Stimulated activated CD4-positive, alpha-beta T cell treated with anti-CD3 and anti-CD28 coated beads, Interleukin-4, amount 100 ng/mL, for 48 hours (primary cell): ENCODE measurements around the gene UVRAG.

Source experiments
- DNase-seq, 2 donors: peaks; one replicate each; pipeline ENCODE4 v3.0.0-alpha.2; 2020; ENCODE audit warnings: low read depth in 2 of 2

UVRAG gene

GRCh38 chr11:76167590-76167989 lies 352.6 kb downstream of the UVRAG start:
- no peak for DNase-seq

- DNase-seq, result no peak
Measured at GRCh38 chr11:76169473-76169896, 354.5 kb downstream of the UVRAG start.

DNA sequence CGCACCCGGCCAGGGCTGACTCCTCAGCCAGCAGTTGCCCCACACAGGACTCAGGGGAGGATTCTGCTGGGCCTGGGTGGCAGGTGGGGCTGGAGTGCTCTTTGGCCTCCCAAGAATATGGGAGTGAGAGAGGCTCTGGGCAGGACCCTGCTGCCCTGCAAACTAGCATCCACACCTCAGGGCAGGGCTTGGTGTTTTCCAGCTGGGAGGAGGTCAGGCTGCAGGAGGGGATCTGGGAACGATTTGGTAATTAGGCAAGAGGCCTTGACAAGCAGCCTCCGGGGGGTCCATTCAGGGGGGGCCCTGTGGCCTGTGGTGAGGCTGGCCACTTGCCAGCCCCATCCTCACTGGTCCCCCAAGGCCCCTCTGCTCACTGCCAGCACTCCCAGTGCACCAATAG lies 355.5 kb downstream of the UVRAG start:
- no peak for DNase-seq

GRCh38 chr11:76172583-76172982 lies 357.6 kb downstream of the UVRAG start:
- DNase-seq, result no peak

GRCh38 chr11:76173663-76174062 lies 358.7 kb downstream of the UVRAG start:
- DNase-seq, result no peak

- no peak for DNase-seq
Measured at GRCh38 chr11:76174330-76174729, 359.3 kb downstream of the UVRAG start.

GRCh38 chr11:76175783-76176182 lies 360.8 kb downstream of the UVRAG start:
- no peak for DNase-seq

DNA sequence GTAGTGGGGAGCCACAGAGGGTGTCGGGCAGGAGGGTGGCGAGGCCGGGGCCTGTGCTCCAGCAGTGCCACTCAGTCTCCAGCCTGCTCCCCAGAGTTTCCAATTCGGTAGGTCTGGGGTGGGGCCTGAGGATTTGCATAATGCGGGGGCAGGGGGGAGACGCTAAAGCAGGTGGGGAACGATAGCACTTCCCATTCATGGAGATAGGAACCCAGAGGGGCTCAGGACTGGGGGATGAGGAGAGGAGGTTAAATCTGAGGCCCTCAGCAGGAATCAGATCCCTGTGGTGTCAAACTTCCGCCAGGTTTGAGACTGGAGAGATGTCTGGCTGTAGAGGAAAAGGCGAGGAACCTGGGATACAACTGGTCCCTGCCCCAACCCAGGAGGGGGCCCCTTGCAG lies 361.5 kb downstream of the UVRAG start:
- no peak for DNase-seq

- no peak for DNase-seq
Measured at GRCh38 chr11:76177250-76177686, 362.3 kb downstream of the UVRAG start.

GRCh38 chr11:76179147-76179546 lies 364.1 kb downstream of the UVRAG start:
- no peak for DNase-seq

GRCh38 chr11:76181371-76181770 lies 366.4 kb downstream of the UVRAG start:
- no peak for DNase-seq

GRCh38 chr11:76184551-76184993 lies 369.6 kb downstream of the UVRAG start:
- DNase-seq, result no peak

GRCh38 chr11:76185511-76185910 lies 370.5 kb downstream of the UVRAG start:
- DNase-seq, result no peak

DNA sequence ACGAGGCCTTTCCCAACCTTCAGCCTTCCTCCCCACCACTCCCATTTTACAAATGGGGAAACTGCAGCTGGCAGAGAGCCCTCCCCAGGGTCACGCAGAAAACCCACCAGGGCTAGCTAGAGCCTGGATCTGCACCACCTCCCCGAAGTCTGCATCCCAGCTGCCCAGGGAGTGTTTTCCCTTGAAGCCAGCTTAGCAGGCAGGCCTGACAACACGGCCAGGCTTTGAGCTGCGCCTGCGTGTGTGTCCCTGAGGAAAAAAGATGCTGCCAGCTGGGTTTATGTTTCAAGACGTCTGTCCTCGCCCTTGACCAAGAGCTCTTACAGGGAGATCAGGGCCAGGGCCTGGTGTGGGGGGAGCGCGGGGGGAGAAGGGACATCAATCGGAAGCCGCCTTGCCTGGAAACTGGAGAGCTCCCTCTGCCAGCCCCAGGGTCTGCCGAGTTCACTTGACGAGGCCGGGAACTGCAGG lies 371.0 kb downstream of the UVRAG start:
- no peak for DNase-seq

DNA sequence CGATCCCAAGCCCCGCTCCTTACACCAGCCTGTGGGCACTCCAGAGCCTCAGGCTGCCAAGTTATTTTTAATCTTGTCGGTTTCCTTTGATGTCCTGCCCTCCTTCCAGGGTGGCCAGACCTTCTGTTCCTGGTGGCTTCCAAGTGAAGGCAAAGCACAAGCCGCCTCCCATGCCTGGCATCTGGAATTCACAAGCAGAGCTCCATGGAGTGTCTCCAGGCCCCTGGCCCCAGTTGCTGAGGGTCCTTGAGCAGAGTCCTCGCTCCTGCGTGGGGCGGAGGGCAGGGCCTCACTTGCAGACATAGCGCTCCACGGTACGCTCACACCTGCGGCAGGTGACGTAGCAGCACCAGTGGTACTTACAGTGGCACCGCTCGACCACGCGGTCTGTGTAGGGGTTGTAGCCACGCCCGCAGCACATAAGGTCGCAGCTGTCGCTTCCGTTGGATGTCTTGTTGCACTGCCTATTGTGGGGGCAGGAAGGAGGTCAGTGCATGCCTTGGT lies 371.8 kb downstream of the UVRAG start:
- DNase-seq, result no peak

DNA sequence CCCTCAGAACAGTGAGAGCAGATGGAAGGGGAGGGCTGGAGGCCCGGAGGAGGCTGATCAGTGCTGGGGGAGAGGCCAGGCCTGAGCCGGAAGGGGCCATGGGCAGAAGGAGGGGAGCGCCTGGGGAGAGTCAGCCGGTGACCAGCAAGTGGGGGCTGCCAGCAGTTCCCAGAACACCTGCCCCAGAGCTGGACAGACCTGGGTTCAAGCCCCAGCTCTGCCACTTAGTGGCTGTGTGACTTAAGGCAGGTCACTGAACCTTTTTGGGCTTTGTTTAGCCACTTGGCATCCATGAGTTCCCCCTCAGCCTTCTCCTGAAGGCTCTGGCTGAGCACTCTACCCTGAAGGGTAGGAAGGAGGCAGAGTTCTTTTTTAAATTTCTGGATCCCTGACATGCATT lies 373.9 kb downstream of the UVRAG start:
- DNase-seq, result no peak

GRCh38 chr11:76189682-76190081 lies 374.7 kb downstream of the UVRAG start:
- no peak for DNase-seq

GRCh38 chr11:76190376-76190775 lies 375.4 kb downstream of the UVRAG start:
- DNase-seq, result no peak
